ENCODE data around the gene USP6. TPM values are rescaled to one million over a fixed set of nuclear protein-coding genes. Genes with fewer than 3 reads are reported as not detected.

Gene USP6
- under 0.01 and 0.05 TPM in 2 replicates for total RNA-seq

GRCh38 chr17:5115673-5116651 is at the start of gene USP6:
USP6 (plus strand) TSS chr17:5116032; CDS start chr17:5130368, 14,336 bp downstream.

GRCh38 chr17:5078106-5079028 is 37.5 kb upstream of the USP6 start, which contains the start of gene ZFP3:
ZFP3 (plus strand) TSS chr17:5078467; CDS start chr17:5091505, 13,038 bp downstream.

GRCh38 chr17:5111402-5112204 is 4.2 kb upstream of the USP6 start, which contains the start of gene ZNF232:
ZNF232 (minus strand) TSS chr17:5111878; CDS start chr17:5111822, 56 bp downstream.

GRCh38 chr17:5191541-5192417 is 75.9 kb downstream of the USP6 start, which contains the start of gene ZNF594:
ZNF594 (minus strand) TSS chr17:5191868; CDS start chr17:5184256, 7,612 bp downstream.

Other genes starting within 250 kb of the USP6 start
- gene C17orf107, start 216.5 kb upstream of the USP6 start, total RNA-seq = 6.8 and 7.8 TPM in 2 replicates
- gene CHRNE, start 212.9 kb upstream of the USP6 start, total RNA-seq = 0.23 and 0.30 TPM in 2 replicates
- not detected in 2 replicates for gene GP1BA, start 183.8 kb upstream of the USP6 start, total RNA-seq
- 54.8 and 63.0 TPM in 2 replicates for gene SLC25A11, start 176.0 kb upstream of the USP6 start, total RNA-seq
- gene RNF167, start 175.8 kb upstream of the USP6 start, total RNA-seq = 16.9 and 20.9 TPM in 2 replicates
- 673 and 683 TPM in 2 replicates for gene PFN1, start 167.5 kb upstream of the USP6 start, total RNA-seq
- 4.9 and 5.0 TPM in 2 replicates for gene ENO3, start 164.9 kb upstream of the USP6 start, total RNA-seq
- 45.8 and 52.9 TPM in 2 replicates for gene SPAG7, start 148.2 kb upstream of the USP6 start, total RNA-seq
- 7.1 and 13.0 TPM in 2 replicates for gene CAMTA2, start 128.4 kb upstream of the USP6 start, total RNA-seq
- 0.18 TPM in 1 of 2 replicates, not detected in the other for gene INCA1, start 118.5 kb upstream of the USP6 start, total RNA-seq
- gene KIF1C, start 118.1 kb upstream of the USP6 start, total RNA-seq = 43.9 and 82.4 TPM in 2 replicates
- gene SLC52A1, start 80.6 kb upstream of the USP6 start, total RNA-seq = under 0.01 TPM in 1 of 2 replicates, not detected in the other
- 1.2 TPM in 2 replicates for gene ZFP3, start 37.6 kb upstream of the USP6 start, total RNA-seq
- 4.1 and 5.3 TPM in 2 replicates for gene ZNF232, start 4.2 kb upstream of the USP6 start, total RNA-seq
- 7.8 and 8.3 TPM in 2 replicates for gene ZNF594, start 75.8 kb downstream of the USP6 start, total RNA-seq
- not detected in 2 replicates for gene SCIMP, start 118.8 kb downstream of the USP6 start, total RNA-seq
- 55.2 and 70.9 TPM in 2 replicates for gene RABEP1, start 166.3 kb downstream of the USP6 start, total RNA-seq

Data from smooth muscle cell of the umbilical artery (primary cell).